GM12878 (cell line): ENCODE results near the gene RAE1. TPM values are rescaled to one million over a fixed set of nuclear protein-coding genes. Genes with fewer than 3 reads are reported as not detected.

Experiments
- ATAC-seq: fragments of 200-7000 bp; cut with Tn5 transposase; 3 replicates; pipeline ENCODE4 v1.9.1; 2020; ENCODE audit warnings: mild to moderate bottlenecking, moderate library complexity
- BruUV-seq: library from RNA; stranded (reverse); fragments of 400-500 nt; replicated peaks from 2 replicates; lab custom pipeline; 2021; lab: Mats Ljungman, UMichigan
- CTCF ChIA-PET: fragments of 300-600 bp; sonication (Branson Sonifier 250); formaldehyde crosslinking; extraction: SDS; loops from one replicate; lab custom pipeline; 2021; ENCODE audit warnings: inconsistent platforms; lab: Yijun Ruan, JAX
- POLR2A ChIA-PET: fragments of 350-600 bp; formaldehyde crosslinking; extraction: SDS; loops from one replicate; lab custom pipeline; 2021; ENCODE audit warnings: inconsistent platforms; lab: Charles Lee
- RAD21 ChIA-PET: fragments of 300-600 bp; sonication (Branson Sonifier 250); formaldehyde crosslinking; loops from one replicate; lab custom pipeline; 2023; ENCODE audit warnings: antibody characterized with exemption; ENCODE audit not compliant: unreplicated experiment; lab: Charles Lee
- SMC1A ChIA-PET: fragments of 300-600 bp; sonication (Branson Sonifier 250); formaldehyde crosslinking; loops from one replicate; lab custom pipeline; 2023; ENCODE audit not compliant: unreplicated experiment, uncharacterized antibody; lab: Charles Lee
- DNase-seq: peaks from one replicate; pipeline ENCODE4 v3.0.0-alpha.2; 2011; ENCODE audit warnings: low read depth, low spot score
- FAIRE-seq: peaks from 3 replicates; lab custom pipeline; 2011; peaks lifted over from hg19 to GRCh38; lab: Jason Lieb, UNC
- H2AFZ ChIP-seq: 2 replicates; pipeline ENCODE4 v1.6.0; 2011; ENCODE audit warnings: low read depth, low read length, control low read depth; ENCODE audit not compliant: control insufficient read depth
- H3K27ac ChIP-seq: 2 replicates; pipeline ENCODE4 v1.5.1; 2011; ENCODE audit warnings: control low read depth; ENCODE audit not compliant: control insufficient read depth, insufficient read depth
- H3K27me3 ChIP-seq, 2 experiments: replicated peaks in 1 of 2; 2 replicates each; pipeline versions ENCODE4 v1.6.0 to v1.6.1; 2011; ENCODE audit warnings: low read length in 1 of 2; ENCODE audit not compliant: control insufficient read depth in 2 of 2, insufficient read depth in 2 of 2
- H3K36me3 ChIP-seq, 2 experiments: 2 replicates each; pipeline ENCODE4 v1.5.1; 2011; ENCODE audit warnings: low read length in 1 of 2; ENCODE audit not compliant: control insufficient read depth in 2 of 2, insufficient read depth in 2 of 2
- H3K4me1 ChIP-seq: 2 replicates; pipeline ENCODE4 v1.6.1; 2011; ENCODE audit warnings: mild to moderate bottlenecking, low read length, moderate library complexity, mixed read lengths; ENCODE audit not compliant: control insufficient read depth, insufficient read depth
- H3K4me2 ChIP-seq: 2 replicates; pipeline ENCODE4 v1.6.0; 2011; ENCODE audit warnings: control low read depth; ENCODE audit not compliant: control insufficient read depth, insufficient read depth
- H3K4me3 ChIP-seq: fragments of 200-600 bp; sonication (generic); 2 replicates; pipeline ENCODE4 v1.5.1; 2016
- H3K79me2 ChIP-seq: 2 replicates; pipeline ENCODE4 v1.6.0; 2011; ENCODE audit warnings: low read length; ENCODE audit not compliant: control insufficient read depth, insufficient read depth
- H3K9ac ChIP-seq: 2 replicates; pipeline ENCODE4 v1.8.0; 2011; ENCODE audit warnings: low read length, control low read depth, mixed read lengths; ENCODE audit not compliant: control insufficient read depth, insufficient read depth
- H3K9me3 ChIP-seq: replicated peaks from 3 replicates; pipeline ENCODE4 v1.5.1; 2011; ENCODE audit warnings: mild to moderate bottlenecking, low read length; ENCODE audit not compliant: control insufficient read depth, insufficient read depth
- H4K20me1 ChIP-seq: 2 replicates; pipeline ENCODE4 v1.6.0; 2011; ENCODE audit not compliant: control insufficient read depth, insufficient read depth
- BACH1 ChIP-seq: fragments of 450-650 bp; IDR thresholded peaks from 2 replicates; pipeline ENCODE4 v1.6.1; 2017; ENCODE audit warnings: mild to moderate bottlenecking, borderline replicate concordance
- CHD4 ChIP-seq: fragments of 200-600 bp; sonication (generic); IDR thresholded peaks from 2 replicates; pipeline ENCODE4 v1.6.1; 2016; ENCODE audit warnings: mild to moderate bottlenecking
- CTCF ChIP-seq, 3 experiments: IDR thresholded peaks in 2 of 3; conservative IDR thresholded peaks in 1 of 3; 2 replicates each; pipeline ENCODE4 v1.5.1; 2011; ENCODE audit warnings: low read depth in 3 of 3, low read length in 3 of 3, mild to moderate bottlenecking in 3 of 3, control low read depth in 2 of 3, moderate library complexity in 2 of 3, inconsistent platforms in 1 of 3, mixed read lengths in 1 of 3; ENCODE audit not compliant: control insufficient read depth in 2 of 3, insufficient read depth in 1 of 3; ENCODE audit errors: extremely low read depth in 1 of 3
- KAT2A ChIP-seq: conservative IDR thresholded peaks from 2 replicates; pipeline ENCODE4 v1.6.1; 2011; ENCODE audit warnings: low read depth, low read length; ENCODE audit not compliant: control insufficient read depth
- KDM1A ChIP-seq: fragments of 200-600 bp; sonication (generic); IDR thresholded peaks from 2 replicates; pipeline ENCODE4 v1.6.1; 2016; ENCODE audit warnings: borderline replicate concordance
- NFYB ChIP-seq: IDR thresholded peaks from 2 replicates; pipeline ENCODE4 v1.6.1; 2011; ENCODE audit warnings: low read depth, mild to moderate bottlenecking, low read length, improper control_type of control experiment, moderate library complexity; ENCODE audit not compliant: insufficient read depth
- PAX8 ChIP-seq: fragments of 450-650 bp; IDR thresholded peaks from 2 replicates; pipeline ENCODE4 v1.6.1; 2017; ENCODE audit warnings: mild to moderate bottlenecking, moderate library complexity
- PBX3 ChIP-seq: IDR thresholded peaks from 2 replicates; pipeline ENCODE4 v1.6.1; 2011; ENCODE audit warnings: mild to moderate bottlenecking, low read depth, low read length, moderate library complexity; ENCODE audit not compliant: insufficient replicate concordance
- SREBF1 ChIP-seq: IDR thresholded peaks from 2 replicates; pipeline ENCODE4 v1.6.1; 2012; ENCODE audit warnings: mild to moderate bottlenecking, low read length
- STAT1 ChIP-seq: fragments of 450-650 bp; conservative IDR thresholded peaks from 2 replicates; pipeline ENCODE4 v1.6.1; 2014; ENCODE audit warnings: antibody characterized with exemption, mild to moderate bottlenecking
- TBL1XR1 ChIP-seq: IDR thresholded peaks from 2 replicates; pipeline ENCODE4 v1.6.1; 2012; ENCODE audit warnings: low read depth, low read length, improper control_type of control experiment
- USF2 ChIP-seq: IDR thresholded peaks from 2 replicates; pipeline ENCODE4 v1.6.1; 2011; ENCODE audit warnings: low read depth, low read length, improper control_type of control experiment, borderline replicate concordance
- YBX1 ChIP-seq: fragments of 450-650 bp; IDR thresholded peaks from 2 replicates; pipeline ENCODE4 v1.6.1; 2016; ENCODE audit warnings: antibody characterized with exemption
- YY1 ChIP-seq: IDR thresholded peaks from 2 replicates; pipeline ENCODE4 v1.6.1; 2011; ENCODE audit warnings: low read depth, mild to moderate bottlenecking, low read length
- ZNF384 ChIP-seq: IDR thresholded peaks from 2 replicates; pipeline ENCODE4 v1.6.1; 2012; ENCODE audit warnings: low read depth, mild to moderate bottlenecking, low read length, improper control_type of control experiment, borderline replicate concordance
- WGBS: methylation state at CpG from one replicate; pipeline ENCODE4 v1.1.6; 2016; ENCODE audit warnings: low lambda C conversion rate; ENCODE audit not compliant: insufficient replicate concordance, insufficient coverage; ENCODE audit errors: missing lambda C conversion rate; 5-methylcytosine and 5-hydroxymethylcytosine counted together
- in situ Hi-C: fragments of 300-500 bp; cut with MboI; formaldehyde crosslinking; loops from 9 replicates; pipeline ENCODE4 v1.14.3; 2018; ENCODE audit warnings: mixed read lengths
- intact Hi-C: fragments of 100-400 bp; cut with micrococcal nuclease; formaldehyde crosslinking; loops from one replicate; pipeline ENCODE4 v1.14.2; 2022; ENCODE audit not compliant: unreplicated experiment
- polyA plus RNA-seq, 11 experiments: library from polyadenylated mRNA; depleted of rRNA in 4 of 11; unstranded in 6 of 11; stranded (reverse) in 5 of 11; fragments of >200 nt; fragmentation: Nextera tagmentation in 4 of 11; fragmentation: Illumina TruSeq in 1 of 11; extraction: Ambion mirVana in 4 of 11; extraction: Trizol in 1 of 11; gene quantifications; 1 replicate in 1 of 11; 2 replicates in 10 of 11; pipeline versions ENCODE4 v1.2.1 to v1.2.3, GENCODE V29; 2011 to 2016; ENCODE audit warnings: inconsistent platforms in 2 of 11, missing spikeins in 2 of 11, low read depth in 1 of 11
- total RNA-seq, 4 experiments: library from RNA; depleted of rRNA in 3 of 4; stranded (reverse); fragments of >200 nt in 3 of 4; fragmentation: Illumina TruSeq in 1 of 4; extraction: Trizol in 1 of 4; gene quantifications; 2 replicates each; pipeline versions ENCODE4 v1.2.1 to v1.2.3, GENCODE V29; 2013 to 2021
- TF ChIP-seq, protein P1 (sequence below): fragments of 450-650 bp; IDR thresholded peaks from 2 replicates; pipeline ENCODE4 v1.6.1; 2018; ENCODE audit warnings: mild to moderate bottlenecking, low read depth, moderate library complexity; ENCODE audit not compliant: partially characterized antibody

RAE1 gene
- total and polyA plus RNA-seq, 10 of the 15 experiments (the other 5 are each of a cell fraction or from before 2014, with no cell fraction given): 28.7 to 107 (median 49.3) TPM

DNA sequence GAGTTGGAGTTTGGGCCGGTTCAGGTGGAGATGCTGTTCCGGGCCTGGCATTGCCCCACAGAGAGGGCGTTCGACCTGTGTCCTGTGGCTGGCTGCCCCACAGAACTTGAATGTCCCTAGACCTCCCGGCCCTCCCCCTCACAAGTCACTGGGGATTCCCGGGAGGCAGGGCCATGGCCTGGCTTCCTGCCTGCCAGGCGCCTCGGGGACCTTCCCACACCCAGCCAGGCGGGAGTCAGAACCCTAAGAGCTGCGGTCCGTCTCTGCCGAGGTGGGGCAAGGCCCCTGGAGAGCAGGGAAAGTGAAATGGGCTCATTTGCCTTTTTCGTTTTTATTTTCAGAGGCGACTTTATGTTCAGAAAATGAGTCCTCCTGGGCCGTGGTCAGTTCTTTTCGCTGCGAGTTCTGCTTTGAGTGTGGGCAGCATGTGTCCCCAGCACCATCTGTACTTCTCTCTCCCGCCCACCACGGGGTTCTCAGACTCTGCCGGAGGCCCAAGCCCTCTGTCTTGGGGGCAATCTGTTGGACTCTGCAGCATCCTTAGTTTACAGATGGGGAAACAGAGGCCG lies 48.6 kb downstream of the RAE1 start:
- FAIRE-seq: peak; percentile 98
- intact Hi-C loops: loop anchor here (1.0 to 10.0 kb wide), 6 partner anchors 10 to 285 kb away; no protein-coding TSS in a partner anchor
- ChIA-PET CTCF (interaction anchor here (0.6 to 4.4 kb wide), 18 partner anchors 10 to 220 kb away, joined by 3 to 28 read pairs (median 8); partner anchors contain the start of gene ZBP1), SMC1A (interaction anchor here (0.7 to 4.7 kb wide), 16 partner anchors 9 to 220 kb away, joined by 3 to 29 read pairs (median 6); partner anchors contain the start of gene RBM38), POLR2A (interaction anchor here (0.9 to 6.9 kb wide), 4 partner anchors 10 to 82 kb away, joined by 3 to 58 read pairs (median 28); partner anchors contain the start of gene RBM38), RAD21 (interaction anchor here (0.6 to 4.8 kb wide), 15 partner anchors 10 to 107 kb away, joined by 3 to 52 read pairs (median 4); partner anchors contain the start of gene RBM38)
- H3K9me3 ChIP-seq: no peaks in the 10 kb centered on the region
- peaks cover 34 to 38% of the 10 kb centered on the region in 2 experiments for H3K36me3 ChIP-seq
- in situ Hi-C loops: loop anchor here (5.0 to 25.0 kb wide), 5 partner anchors 83 to 1605 kb away; partner anchors contain the start of genes CTSZ and STX16
- H2AFZ ChIP-seq: no peak overlapping the region
- WGBS: 1% methylated on average over 20 of the region's 21 CpGs
- H3K4me3 ChIP-seq: peak overlapping the region; percentile 72
- peaks cover 56% of the 10 kb centered on the region for H3K4me1 ChIP-seq
- H3K9ac ChIP-seq: peak overlapping the region; percentile 77
- ATAC-seq: peak; percentile 62
- peak overlapping the region; percentile 99 for H3K4me2 ChIP-seq
- peaks cover 4% of the 10 kb centered on the region for H4K20me1 ChIP-seq
- no peaks in the 10 kb centered on the region for H3K27me3 ChIP-seq
- peaks cover 81% of the 10 kb centered on the region for H3K79me2 ChIP-seq
- peak overlapping the region; percentile 97 for H3K27ac ChIP-seq
- peak; percentile 71 for DNase-seq
- BruUV-seq: TSS peak; percentile 7
- no peak for TF ChIP-seq KAT2A
- TF ChIP-seq ZNF384: 0 out of 2 replicates have a peak, but pooled peaks have one; percentile 13
- no peak for TF ChIP-seq CTCF (IDR thresholded peaks at IDR 0.05 in 2 of 3, conservative IDR thresholded peaks at IDR 0.05 in 1 of 3; ENCODE audit: control insufficient read depth in 2 of 3, extremely low read depth in 1 of 3, insufficient read depth in 1 of 3, low read depth in 3 of 3, low read length in 3 of 3)
- no peak for TF ChIP-seq STAT1
- TF ChIP-seq YY1: no peak
- TF ChIP-seq CHD4: no peak
- no peak for TF ChIP-seq YBX1
- peak; percentile 90 for TF ChIP-seq TBL1XR1
- no peak for TF ChIP-seq PBX3
- TF ChIP-seq SREBF1: no peak
- no peak for TF ChIP-seq USF2
- TF ChIP-seq, protein P1, sequence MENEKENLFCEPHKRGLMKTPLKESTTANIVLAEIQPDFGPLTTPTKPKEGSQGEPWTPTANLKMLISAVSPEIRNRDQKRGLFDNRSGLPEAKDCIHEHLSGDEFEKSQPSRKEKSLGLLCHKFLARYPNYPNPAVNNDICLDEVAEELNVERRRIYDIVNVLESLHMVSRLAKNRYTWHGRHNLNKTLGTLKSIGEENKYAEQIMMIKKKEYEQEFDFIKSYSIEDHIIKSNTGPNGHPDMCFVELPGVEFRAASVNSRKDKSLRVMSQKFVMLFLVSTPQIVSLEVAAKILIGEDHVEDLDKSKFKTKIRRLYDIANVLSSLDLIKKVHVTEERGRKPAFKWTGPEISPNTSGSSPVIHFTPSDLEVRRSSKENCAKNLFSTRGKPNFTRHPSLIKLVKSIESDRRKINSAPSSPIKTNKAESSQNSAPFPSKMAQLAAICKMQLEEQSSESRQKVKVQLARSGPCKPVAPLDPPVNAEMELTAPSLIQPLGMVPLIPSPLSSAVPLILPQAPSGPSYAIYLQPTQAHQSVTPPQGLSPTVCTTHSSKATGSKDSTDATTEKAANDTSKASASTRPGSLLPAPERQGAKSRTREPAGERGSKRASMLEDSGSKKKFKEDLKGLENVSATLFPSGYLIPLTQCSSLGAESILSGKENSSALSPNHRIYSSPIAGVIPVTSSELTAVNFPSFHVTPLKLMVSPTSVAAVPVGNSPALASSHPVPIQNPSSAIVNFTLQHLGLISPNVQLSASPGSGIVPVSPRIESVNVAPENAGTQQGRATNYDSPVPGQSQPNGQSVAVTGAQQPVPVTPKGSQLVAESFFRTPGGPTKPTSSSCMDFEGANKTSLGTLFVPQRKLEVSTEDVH: no peak
- TF ChIP-seq KDM1A: no peak
- no peak for TF ChIP-seq NFYB
- TF ChIP-seq PAX8: no peak
- TF ChIP-seq BACH1: 0 out of 2 replicates have a peak, but pooled peaks have one; percentile 78
